Islet precursor cell (in vitro differentiated cells): Measurements from ENCODE around the gene TTYH1.
"Not testable (repeated sequence)": the region's sequence is repeated elsewhere in the genome, so short reads cannot be mapped to it uniquely, and the experiment has no call there.

Experiments
- DNase-seq: peaks from one replicate; pipeline ENCODE4 v3.0.0-alpha.2; 2018

Gene TTYH1

GRCh38 chr19:54415208-54415900 lies at the start of gene TTYH1:
Gene TTYH1 (plus strand): TSS chr19:54415464. CDS start chr19:54415553, 89 bp downstream.
- peak; percentile 52 for DNase-seq

GRCh38 chr19:54365798-54366197 lies 49.5 kb upstream of the TTYH1 start:
- DNase-seq, result not testable (repeated sequence)

- DNase-seq, result no peak
Observed at GRCh38 chr19:54366811-54367210, 48.5 kb upstream of the TTYH1 start.

GRCh38 chr19:54369082-54369687 lies 46.1 kb upstream of the TTYH1 start:
- no peak for DNase-seq

- DNase-seq, result not testable (repeated sequence)
Observed at GRCh38 chr19:54369688-54370433, 45.4 kb upstream of the TTYH1 start.

- DNase-seq, result not testable (repeated sequence)
Observed at GRCh38 chr19:54370434-54370796, 44.8 kb upstream of the TTYH1 start.

DNA sequence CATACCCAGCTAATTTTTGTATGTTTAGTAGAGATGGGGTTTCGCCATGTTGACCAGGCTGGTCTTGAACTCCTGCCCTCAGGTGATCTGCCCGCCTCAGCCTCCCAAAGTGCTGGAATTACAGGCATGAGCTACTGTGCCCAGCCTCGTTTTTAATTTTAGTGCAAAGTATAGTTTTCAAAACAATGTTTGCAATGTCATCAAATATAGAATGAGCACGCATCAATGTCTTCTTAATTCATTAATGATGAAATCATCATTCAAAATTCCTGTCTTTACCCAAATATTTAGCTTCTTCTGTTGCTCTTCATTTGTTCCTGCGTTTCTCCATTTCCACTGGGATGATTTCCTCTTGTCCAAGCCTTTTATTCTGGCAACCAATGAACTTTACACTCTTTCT lies 43.8 kb upstream of the TTYH1 start:
- DNase-seq, result not testable (repeated sequence)

DNA sequence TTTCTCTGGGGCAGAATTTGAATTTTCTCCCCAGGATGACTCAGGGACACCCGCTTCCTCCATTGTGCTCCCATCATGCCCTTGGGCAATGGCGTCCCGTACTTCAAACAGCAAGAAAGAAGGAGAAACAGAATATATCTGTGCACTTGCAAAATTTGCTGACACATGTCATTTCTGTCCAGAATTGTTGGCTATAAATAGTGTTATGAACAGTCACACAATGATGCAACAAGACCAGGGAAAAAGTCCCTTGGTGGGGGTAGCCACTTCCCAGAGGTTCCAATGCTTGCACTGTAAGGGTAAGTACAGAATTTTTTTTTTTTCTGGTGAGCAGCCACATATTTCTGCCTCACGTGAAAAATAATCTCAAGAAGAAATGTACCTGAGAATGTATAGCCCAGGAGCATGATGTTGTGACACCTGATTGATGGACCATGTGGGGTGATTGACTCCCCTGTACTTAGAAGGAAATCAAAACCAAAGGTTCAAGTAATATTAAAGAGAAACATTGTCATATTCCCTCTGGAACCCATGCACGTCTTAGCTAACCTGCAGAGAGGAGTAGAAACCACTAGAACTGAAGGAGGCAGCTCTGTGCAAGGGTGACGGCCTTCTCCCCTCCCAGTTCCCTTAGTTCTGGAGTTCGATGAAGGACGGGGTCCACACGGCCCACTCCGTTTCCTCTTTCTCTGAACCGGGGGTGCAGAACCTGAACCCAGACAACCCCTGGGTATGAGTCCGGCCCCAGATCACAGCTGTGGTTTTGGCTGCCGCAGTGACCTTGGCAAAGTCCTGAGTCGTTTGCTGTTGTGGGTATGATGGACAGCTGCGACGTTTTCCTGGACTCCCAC lies 41.3 kb upstream of the TTYH1 start:
- no peak for DNase-seq

- not testable (repeated sequence) for DNase-seq
Observed at GRCh38 chr19:54375181-54375938, 39.9 kb upstream of the TTYH1 start.

- no peak for DNase-seq
Observed at GRCh38 chr19:54376610-54377285, 38.5 kb upstream of the TTYH1 start.

DNA sequence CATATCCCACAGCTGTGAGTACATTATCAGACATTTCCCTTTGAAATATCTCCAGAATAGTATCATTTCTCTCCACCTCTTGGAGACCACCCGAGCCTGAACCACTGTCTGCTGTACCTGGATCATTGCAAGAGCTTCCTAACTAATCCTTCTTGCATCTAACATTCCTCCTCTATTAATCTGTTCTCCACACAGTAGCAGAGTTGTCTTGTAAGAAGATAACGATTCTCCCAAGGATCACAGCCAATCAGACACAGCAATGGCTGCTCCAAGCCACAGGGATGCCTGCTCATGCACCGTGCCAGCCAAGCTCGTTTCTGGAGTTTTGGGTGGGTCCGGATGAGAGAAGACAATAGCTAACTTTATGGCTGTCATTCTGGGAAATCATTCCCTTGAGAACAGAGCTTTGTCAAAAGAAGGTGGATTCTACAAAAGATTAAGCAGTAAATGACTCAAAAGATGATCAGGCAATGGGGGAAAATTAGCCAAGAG lies 36.0 kb upstream of the TTYH1 start:
- DNase-seq, result no peak

DNA sequence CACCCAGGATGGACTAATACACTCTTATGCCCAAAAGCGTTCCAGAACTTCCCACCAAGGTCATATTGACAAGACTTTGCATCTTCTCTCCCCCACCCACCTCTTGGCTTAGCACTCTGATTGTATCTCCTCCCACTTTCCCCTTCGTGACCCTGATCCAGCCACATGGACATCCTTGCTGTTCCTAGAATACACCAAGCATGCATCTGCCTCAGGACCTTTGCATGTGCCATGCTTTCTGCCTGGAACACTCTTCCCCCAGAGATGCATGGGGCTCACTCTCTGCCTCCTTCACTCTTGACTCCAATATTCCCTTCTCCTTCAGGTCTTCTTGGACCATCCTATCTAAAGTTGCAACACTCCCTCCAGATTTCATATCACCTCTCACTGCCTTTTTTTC lies 34.4 kb upstream of the TTYH1 start:
- no peak for DNase-seq

DNA sequence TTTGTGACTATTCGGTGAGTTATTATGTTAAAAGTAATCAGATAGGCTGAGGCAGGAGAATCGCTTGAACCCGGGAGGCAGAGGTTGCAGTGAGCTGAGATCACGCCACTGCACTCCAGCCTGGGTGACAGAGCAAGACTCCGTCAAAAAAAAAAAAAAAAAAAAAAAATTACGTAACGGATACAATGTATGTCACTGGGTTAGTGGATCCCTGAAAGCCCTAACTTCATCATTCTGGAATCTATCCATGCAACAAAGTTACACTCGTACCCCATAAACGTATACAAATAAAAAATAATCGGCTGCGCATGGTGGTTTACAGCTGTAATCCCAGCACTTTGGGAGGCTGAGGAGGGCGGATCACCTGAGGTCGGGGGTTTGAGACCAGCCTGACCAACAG lies 33.2 kb upstream of the TTYH1 start:
- not testable (repeated sequence) for DNase-seq

DNA sequence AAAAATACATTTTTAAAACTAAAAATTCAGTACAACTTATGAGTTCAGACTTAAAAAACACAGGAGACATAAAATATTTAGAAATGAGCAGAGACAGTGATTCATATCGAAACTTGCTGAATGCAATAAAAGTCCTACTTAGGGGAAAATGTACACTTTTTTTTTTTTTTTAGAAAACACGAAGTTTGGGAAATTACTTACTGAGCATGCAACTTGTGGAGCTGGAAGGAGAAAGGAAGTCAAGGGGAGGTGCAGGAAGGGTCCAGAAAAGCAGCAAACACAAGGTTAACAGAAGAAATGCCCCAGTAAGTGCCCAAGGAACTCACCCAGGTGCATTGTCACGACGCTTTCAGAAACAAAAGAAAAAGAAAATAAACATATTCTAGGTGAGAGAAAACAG lies 31.9 kb upstream of the TTYH1 start:
- DNase-seq, result no peak

- no peak for DNase-seq
Observed at GRCh38 chr19:54387991-54388801, 27.1 kb upstream of the TTYH1 start.

GRCh38 chr19:54388802-54389139 lies 26.5 kb upstream of the TTYH1 start:
- DNase-seq, result no peak

DNA sequence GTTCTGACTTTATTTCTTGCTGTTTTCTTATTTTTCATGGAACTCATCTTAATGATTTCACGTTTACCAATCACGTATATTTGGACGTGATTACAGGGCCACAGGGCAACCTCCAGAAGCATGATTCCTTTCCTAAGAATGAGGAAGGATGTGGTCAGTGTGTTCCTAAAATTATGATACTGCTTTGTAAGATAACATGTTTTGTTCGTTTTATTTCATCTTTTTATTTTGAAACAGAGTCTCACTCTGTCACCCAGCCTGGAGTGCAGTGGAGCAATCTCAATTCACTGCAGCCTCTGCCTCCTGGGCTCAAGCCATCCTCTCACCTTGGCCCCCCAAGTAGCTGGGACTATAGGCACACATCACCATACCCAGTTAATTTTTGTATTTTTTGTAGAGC lies 25.7 kb upstream of the TTYH1 start:
- no peak for DNase-seq

DNA sequence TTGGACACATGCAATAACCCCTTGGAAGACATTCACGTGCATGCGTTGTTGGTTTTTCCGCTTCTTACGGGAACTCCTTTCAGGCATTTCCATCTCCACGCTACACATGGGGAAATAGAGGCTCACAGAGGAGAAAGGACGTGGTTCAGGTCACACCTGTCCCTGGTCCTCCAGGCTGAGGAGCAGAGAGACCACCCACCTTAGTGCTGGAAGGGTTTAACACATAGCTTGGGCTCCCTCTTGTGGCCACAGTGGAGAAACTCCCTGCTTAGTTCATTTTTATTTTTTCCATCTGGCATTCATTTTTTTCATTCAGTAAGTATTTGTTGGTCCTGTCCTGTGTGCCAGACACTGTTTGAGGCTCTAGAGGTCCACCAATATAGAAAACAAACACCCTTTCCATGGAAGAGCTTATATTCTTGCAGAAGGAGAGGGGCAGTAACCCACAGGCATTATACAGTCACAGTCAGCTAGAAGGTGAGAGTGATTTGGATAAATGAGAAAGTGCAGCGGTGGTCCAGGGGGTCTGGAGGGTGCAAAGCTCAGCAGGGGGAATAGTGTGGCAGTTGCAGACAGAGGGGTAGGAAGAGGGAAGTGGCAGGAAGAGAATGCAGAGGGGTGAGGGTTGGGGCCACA lies 24.2 kb upstream of the TTYH1 start:
- DNase-seq, result peak; percentile 78

- no peak for DNase-seq
Observed at GRCh38 chr19:54391589-54392061, 23.6 kb upstream of the TTYH1 start.

DNA sequence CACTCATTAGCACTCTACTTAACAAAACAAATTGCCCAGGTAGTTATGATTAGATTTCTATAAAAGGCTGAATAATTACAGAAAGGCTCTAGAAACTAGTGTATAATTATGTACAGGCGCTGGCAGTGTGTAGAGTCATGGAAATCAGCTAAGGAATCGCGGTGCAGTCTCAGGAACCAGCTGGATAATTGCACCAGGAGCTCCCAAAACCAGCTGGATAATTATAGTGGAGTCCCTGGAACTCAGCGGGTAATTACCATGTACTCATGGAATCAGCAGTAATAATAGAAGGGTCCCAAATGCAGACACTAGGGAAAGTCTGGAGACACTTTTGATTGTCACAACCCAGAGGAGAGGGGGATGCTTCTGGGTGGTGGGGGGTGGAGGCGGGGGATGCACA lies 23.2 kb upstream of the TTYH1 start:
- DNase-seq, result no peak
